Activated naive CD4-positive, alpha-beta T cell treated with Interleukin-2 at 50 U/mL for 16 hours (primary cell): ENCODE data around the gene STXBP3.

ENCODE experiments used
- DNase-seq: peaks from one replicate; pipeline ENCODE4 v3.0.0-alpha.2; 2020

Gene STXBP3

DNA sequence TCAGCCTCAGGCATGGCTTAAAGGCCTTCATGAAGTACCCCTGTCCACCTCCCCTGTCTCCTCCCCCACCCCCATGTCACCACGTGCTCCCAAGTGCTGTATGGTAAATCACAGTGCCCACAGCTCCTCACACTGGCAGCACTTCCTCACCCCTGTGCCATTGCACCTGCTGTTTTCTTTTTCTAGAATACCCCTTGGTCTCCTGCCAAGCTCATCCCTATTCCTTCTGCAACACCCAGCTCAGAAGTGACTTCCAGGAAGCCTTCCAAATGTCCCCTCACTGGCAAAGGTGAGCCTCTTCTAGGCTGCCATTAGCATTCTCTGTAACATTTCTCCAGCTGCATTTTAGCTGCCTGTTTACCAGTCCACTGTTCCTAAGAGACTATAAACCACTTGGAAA lies 101.0 kb downstream of the STXBP3 start:
- no peak for DNase-seq

DNA sequence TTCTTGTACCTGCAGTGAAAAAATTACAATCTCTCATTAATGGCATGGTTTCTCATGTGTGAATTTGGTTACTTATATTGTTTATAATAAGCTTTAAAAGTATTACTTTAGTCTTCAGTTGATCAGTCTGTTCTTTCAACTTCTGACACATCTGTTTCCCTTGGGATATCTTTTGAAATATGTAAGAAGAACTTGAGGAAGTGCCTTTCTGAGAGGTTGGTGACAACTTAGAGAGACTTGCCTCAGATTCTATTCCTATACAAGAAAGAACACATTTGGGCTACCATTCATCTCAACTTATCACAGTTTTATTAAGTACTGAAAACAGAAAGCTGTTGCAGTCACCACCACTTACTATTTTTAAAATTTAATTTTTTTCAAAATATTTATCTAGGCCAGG lies 102.3 kb downstream of the STXBP3 start:
- DNase-seq: no peak

DNA sequence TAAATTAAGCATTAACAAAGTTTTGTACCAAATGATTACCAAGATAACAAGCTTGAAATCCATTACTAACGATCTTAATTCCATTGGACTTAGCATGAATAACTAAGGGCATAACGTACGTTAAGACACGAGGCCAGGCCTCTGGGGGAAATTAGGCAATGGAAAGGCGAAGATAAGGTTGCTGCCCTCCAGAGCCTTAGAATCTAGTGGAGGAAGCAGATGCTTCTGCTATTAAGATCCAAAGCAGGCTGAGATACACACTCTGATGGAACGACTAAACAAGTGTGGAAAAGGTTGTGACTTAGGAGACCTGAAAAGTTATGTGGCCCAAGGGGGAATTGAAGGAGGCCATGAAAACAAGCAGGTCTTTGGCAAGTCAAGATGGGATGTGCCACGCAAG lies 104.5 kb downstream of the STXBP3 start:
- no peak for DNase-seq

DNA sequence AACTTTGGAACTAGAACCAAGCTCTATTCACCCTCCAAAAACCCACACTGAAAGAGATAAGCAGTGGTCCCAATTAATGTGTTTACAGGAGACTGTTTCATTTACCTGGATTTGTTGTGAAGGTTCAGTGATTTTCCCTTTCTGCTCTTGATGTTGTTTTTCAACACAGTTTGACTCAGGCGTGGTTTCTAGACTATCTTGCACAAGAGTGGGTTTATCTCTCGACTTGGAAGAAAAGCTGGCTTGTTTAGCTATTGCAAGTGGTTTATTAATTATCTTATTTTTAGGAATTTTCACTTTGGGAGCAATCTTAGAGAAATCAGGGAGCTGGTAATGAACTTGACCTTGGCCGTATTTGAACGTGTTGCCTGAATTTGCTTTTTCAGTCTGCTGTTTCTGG lies 105.1 kb downstream of the STXBP3 start:
- DNase-seq: no peak

DNA sequence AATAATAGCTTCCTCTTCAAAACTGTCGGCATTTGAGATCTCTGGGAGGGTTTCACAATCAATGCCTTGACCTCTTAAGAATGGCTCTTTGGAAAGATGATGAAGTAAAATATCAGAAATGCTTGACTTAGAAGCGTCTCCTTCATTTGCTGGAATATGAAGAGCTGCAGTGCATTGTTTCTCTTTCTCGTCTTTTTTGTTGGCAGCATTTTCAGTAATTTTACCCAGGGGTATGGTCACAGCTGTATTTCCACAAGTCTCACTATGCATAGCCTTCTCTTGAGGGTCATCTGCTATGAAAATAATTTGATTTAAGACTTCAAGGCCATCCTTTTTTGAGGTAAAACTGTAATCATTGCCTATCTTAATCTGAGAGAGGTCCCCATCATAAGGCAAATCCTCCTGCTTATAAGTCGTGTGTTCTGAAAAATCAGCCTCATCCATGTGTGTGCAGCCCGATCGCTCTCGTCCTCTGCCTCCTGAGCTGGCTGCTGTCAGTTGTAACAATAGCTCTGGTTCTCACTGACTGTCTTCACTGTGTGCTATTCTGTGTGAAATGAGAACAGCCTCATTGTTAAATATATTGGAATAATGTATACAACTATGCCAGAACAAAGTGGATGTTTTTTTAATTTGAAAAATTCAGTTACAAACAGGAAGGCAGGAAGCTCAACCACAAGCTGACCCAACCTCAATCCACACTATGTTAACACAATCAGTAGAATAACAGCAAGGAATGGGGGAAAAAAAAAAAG lies 105.9 kb downstream of the STXBP3 start:
- DNase-seq: no peak

DNA sequence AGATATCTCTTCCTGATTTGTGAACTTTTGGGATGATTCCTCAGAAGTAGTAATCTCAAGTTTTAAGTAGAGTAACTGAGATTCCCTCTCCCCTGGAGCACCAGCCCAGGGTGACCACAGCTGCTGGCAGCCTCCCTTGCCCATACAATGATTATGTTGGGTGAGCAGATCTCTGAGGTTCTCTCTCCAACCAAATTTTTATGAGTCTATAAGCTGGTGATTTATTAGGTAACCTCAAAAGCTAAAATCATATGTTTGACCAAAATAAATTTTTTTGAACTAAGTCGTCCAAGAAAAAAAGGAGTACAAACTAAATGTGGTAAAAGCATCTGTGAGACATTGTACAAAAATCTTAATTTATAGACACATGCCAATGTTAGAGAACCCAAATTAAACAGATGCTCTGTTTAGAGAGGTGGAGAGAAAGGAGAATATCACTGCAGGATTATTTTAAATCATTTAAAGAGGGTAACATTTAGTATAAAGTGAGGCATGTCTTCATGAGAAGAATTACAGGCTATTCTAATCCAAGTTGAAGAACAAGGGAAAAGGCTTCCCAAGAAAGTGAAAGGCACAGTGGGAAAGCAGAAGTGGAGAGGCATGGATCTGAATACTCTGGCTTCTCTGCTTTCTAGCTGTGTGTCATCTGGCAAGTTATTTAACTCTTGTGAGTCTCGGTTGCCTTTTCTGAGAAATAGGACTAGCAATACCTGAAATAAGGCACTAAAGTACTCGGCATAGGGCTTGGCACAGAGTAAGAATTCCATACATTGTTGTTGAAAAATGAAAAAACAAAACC lies 107.9 kb downstream of the STXBP3 start:
- no peak for DNase-seq

DNA sequence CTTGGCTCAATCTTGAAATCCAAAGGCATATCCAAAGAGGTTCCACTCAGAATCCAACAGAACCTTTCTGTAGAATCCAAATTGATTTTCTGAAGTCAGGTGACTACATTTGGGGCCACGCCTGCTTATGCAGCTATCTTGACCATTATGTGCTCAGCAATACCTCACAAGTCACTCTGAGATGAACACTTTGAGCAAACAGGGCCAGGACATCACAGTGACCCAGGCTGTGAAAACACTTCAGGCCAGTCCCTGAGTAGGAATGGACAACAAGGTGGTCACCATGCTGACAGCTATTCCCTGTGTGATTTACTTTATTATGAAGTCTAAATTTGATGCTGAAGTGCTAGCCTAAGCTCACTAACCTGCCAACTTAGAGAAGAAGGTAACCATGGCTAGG lies 110.5 kb downstream of the STXBP3 start, which contains the start of gene AKNAD1:
Gene AKNAD1 (minus strand): TSS at position 101 of the 400 bp plus-strand sequence. CDS start 4,430 bp downstream, outside the sequence.
- DNase-seq: no peak

DNA sequence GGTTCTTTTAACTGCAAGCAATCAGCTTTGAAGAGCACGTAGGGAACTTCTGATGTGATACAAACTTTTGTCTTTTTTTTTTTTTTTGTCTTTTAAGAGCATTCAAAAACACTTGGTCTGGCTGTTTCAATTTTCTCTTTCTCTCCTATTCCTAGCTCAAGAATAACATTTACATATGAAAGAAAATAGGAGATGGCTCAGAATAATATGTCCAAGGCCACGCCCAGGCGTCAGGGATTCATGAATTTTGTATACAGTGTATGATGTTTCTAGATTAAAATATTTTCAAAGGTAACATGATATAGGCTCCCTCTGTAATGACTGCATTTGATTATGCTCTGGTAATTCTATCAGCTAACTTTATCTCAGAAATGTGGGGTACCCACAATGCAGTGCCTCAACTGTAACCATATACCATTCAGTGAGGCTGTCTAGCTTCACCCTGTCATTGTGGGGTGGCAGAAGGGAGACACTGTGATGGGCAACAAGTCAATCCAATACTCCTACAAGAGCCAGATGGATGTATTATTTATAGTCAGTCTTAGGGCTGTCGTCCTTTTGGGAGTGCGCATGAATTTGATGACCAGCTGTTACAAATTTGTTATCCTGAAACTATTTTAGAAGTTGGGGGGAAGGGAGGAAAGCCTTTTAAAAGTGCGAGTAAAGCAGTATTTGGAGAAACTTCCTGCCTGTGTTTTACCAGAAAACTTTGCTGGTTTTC lies 111.9 kb downstream of the STXBP3 start:
- no peak for DNase-seq
